NCI-H524 treated with DMSO at 0.1 percent for 48 hours (cell line): ENCODE data around the gene NHLRC2.

Source experiments
- DNase-seq: peaks from one replicate; lab custom pipeline; 2025; lab: John Stamatoyannopoulos, UW

NHLRC2 gene

GRCh38 chr10:113859261-113859660 lies 4.8 kb downstream of the NHLRC2 start:
- no peak for DNase-seq

GRCh38 chr10:113865901-113866300 lies 11.4 kb downstream of the NHLRC2 start:
- no peak for DNase-seq

DNA sequence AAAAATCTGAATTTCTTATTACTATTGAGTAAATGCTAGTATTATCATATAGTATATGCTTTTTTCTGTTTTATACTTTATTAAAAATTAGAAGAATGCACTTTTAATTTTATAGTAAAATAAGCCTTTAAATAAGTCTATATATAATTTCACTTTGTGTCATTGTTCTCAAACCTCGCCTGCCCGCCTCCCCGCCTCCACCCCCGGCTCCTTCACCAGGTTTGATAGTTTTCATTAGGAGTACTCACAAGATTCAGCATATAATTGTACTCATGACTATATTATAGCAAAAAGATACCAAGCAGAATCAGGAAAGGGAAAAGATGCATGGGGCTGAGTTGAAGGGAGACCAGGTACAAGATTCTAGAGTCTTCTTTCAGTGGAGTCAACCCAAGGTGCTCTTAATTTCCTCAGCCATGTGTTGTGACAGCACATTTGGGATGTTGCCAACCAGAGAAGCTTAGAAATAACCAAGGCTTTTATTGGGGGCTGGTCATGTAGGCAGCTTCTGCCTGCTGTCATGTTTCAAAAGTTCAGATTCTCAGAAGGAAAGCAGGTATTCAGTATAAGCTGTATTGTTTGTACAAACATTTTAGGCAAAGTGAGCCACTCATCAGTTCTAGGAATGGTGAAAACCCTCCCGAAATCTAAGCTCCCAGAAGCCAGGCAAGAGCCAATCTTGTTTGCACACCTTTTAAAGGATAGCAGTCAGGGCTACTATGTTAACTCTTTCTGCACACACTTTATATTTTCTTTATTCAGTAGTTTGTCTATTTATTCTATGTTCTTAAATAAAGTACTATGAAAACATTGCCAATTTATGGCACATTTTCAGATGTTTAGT lies 12.3 kb downstream of the NHLRC2 start:
- no peak for DNase-seq

GRCh38 chr10:113867904-113868303 lies 13.4 kb downstream of the NHLRC2 start:
- DNase-seq: no peak

- no peak for DNase-seq
These were observed 15.3 kb downstream of the NHLRC2 start for GRCh38 chr10:113869789-113870188.

- DNase-seq: no peak
These were observed 17.9 kb downstream of the NHLRC2 start for GRCh38 chr10:113872139-113873030.

DNA sequence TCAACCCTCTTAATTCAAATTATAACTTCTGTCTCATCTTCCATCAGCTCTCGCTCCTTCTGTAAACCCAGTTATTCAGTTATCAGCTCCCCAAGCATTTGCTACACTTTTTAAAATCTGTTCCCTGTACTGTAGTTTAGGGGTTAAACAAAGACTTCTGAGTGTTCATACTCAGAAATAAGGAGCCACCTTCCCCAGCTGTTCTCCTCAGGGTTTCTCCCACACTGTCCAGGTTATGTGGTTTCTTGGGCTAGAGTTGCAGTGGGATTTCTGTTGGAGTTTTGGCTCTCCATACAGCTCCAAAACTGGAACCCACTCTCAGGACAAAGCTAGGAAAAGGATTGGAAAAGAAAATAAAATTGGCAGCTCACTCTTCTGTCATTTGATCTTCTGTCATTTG lies 20.8 kb downstream of the NHLRC2 start:
- DNase-seq: no peak

DNA sequence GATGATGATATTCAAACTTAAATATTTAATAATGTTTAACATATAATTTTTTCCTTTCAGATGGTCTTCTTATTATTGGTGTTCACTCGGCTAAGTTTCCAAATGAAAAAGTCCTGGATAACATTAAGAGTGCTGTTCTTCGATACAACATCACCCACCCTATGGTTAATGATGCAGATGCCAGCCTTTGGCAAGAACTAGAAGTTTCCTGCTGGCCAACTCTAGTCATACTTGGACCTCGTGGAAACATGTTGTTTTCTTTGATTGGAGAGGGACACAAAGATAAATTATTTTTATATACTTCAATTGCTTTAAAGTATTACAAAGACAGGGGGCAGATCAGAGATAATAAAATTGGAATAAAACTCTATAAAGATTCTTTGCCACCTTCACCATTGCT lies 22.0 kb downstream of the NHLRC2 start:
- no peak for DNase-seq

GRCh38 chr10:113879691-113880090 lies 25.2 kb downstream of the NHLRC2 start:
- no peak for DNase-seq

GRCh38 chr10:113880236-113880635 lies 25.8 kb downstream of the NHLRC2 start:
- DNase-seq: no peak

DNA sequence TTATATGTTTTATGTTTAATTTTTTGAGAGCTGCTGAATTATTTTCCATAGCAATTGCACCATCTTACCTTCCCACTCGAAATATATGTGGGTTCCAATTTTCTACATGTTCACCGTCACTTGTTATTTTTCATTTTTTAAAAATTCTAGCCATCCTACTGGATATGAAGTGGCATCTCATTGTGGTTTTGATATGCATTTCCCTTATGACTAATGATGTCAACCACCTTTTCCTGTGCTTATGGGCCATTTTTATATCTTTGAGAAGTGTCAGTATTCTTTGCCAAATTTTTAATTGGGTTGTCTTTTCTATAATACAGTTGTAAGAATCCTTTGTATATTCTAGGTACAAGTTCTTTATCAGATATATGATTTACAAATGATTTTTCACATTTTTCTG lies 27.8 kb downstream of the NHLRC2 start:
- no peak for DNase-seq

- no peak for DNase-seq
These were observed 35.5 kb downstream of the NHLRC2 start for GRCh38 chr10:113889911-113890310.

DNA sequence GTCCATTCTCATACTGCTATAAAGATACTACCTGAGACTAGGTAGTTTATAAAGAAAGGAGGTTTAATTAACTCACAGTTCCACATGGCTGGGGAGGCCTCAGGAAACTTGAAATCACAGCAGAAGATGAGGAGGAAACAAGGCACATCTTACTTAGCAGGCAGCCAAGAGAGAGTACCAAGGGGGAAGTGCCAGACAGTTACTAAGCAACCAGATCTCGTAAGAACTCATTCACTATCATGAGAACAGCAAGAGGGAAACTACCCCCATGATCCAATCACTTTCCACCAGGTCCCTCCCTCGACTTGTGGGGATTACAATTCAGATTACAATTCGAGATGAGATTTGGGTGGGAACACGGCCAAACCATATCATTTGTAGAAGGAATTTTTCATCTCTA lies 36.3 kb downstream of the NHLRC2 start:
- DNase-seq: no peak

- DNase-seq: no peak
These were observed 37.0 kb downstream of the NHLRC2 start for GRCh38 chr10:113891476-113891875.

DNA sequence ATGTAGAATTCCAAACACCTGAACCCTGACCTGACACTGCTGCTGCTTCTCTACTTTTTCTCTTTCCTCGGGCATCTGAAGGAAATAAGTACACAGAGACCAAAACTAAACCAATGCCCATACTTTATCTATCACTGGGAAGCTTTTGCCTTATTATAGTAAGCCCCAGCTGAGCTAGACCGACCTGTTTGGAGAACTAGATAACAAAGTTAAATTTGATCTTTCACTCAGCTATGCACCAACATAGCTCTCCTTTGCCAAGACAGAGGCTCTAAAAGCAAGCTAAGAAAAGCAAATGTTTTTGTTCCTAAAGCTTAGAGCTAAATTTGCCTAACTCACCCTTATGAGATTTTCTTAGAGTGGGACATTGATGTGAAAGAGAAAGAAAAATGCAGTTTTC lies 39.1 kb downstream of the NHLRC2 start:
- DNase-seq: no peak

DNA sequence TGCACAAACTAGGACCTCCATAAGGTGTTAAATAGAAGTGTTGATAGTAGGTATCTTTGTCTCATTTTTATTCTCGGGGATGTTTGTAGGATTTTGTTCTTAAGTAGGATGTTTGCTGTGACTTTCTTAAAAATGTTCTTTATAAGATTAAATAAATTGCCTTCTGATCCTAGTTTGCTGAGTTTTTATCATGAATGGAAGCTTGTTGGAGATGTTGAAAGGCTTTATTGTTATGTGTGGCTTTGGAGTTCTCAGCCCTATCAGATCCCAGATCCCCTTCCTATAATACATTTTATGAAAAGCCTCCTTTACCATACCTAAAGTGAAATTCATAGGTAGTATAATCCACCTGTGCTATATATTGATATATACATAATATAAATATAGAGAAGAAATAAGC lies 40.1 kb downstream of the NHLRC2 start:
- DNase-seq: no peak

DNA sequence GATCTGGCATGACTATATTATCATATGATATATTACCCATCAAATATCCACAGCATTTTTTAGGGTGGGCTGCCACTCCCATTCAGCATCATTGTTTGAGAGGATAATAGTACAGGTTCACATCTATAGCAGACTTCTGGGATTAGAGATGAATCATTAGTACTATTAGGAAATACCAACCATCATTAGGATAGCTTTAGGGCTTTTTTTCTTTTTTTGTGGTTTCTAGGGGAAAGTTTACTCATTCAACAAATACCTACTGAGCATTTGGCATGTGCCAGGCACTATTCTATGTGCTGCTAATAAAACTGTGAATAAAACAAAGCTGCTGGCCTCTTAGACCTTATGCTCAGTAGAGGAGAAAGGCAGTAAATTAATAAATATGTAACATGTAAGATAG lies 40.6 kb downstream of the NHLRC2 start:
- no peak for DNase-seq

DNA sequence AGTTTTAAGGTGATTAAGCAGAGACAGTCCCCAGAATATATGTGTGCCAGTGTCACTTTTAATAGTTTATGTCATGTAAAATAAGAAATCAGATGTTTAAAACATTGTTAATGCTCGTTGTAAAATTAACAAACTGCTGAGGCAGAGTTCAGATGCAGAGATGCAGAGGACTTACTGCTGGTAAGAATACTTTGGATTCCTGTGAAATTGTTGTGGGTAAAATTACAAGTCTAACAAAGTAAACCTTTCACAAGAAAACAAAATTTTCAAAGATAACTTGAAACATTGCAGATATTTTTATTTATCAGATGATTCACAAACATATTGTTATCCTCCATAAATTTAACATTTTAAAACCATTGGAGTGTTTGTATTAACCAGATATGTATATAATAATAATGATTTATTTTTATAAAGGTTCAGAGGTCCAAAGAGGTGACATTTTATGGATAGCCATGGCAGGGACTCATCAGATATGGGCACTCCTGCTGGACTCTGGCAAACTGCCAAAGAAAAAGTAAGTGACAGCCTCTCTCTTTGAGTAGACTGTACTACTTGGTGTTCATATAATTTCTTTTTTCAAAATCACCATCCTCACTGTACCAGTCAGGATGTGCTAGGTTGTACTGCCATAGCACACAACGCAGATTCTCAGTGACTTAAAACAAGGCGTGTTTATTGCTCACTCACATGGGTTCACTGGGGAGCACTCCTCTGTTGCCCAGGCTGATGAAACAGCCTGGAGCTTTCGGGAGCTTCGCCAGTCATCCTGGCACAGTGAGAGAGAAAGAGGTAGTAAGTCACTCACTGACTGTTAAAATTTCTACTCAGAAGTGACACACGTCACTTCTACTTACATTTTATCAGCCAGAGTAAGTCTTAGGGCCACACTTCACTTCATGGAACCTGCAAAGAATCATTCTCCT lies 43.5 kb downstream of the NHLRC2 start:
- DNase-seq: no peak

- no peak for DNase-seq
These were observed 45.6 kb downstream of the NHLRC2 start for GRCh38 chr10:113899952-113900598.

DNA sequence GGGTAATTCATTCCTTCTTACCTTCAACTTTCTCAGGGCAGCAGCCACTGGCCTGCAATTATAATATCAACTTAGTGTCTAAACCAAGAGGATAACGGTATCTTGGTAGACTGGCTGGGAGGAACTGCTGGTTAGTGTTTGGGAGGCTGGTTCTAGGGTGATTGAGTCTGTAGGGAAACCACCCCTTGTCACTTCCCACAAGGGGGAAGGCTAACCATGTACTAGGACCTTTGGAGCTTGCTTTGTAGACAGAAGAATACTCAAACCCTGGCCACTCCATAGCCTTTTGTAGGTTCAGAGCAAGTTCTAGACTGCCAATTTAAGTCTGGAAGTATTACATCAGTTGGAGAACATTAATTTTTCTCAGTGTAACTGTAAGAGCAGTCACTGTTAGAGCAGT lies 51.3 kb downstream of the NHLRC2 start:
- DNase-seq: no peak

- DNase-seq: no peak
These were observed 52.7 kb downstream of the NHLRC2 start for GRCh38 chr10:113907166-113907565.

DNA sequence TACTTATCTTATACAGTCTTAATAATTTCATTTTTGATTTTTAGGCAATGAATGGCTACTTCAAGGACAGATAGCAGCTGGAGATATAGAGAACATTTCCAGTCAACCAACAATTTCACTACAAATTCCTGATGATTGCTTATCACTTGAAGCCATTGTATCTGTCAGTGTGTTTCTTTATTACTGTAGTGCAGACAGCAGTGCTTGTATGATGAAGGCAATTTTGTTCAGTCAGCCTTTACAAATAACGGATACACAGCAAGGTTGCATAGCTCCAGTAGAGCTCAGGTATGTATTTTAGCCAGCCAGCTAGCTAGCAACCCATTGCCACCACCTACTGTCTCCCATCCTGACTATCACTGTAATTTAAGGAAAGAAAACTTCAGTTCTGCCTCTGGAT lies 53.8 kb downstream of the NHLRC2 start:
- no peak for DNase-seq
